Spinal cord (tissue), 10 donors: ENCODE data around the gene EEF2K. TPM values are rescaled to one million over a fixed set of nuclear protein-coding genes. Genes with fewer than 3 reads are reported as not detected.
"Not testable (repeated sequence)": the region's sequence is repeated elsewhere in the genome, so short reads cannot be mapped to it uniquely, and the experiment has no call there.

ENCODE experiments used
- DNase-seq, 6 donors: peaks; one replicate each; pipeline versions ENCODE4 v3.0.0 to v3.0.0-alpha.2; 2013 to 2015; ENCODE audit warnings: low spot score in 6 of 6, low read depth in 4 of 6
- H3K27ac ChIP-seq: one replicate; pipeline ENCODE4 v1.5.1; 2013; ENCODE audit warnings: low read depth, low read length, control low read depth
- H3K27me3 ChIP-seq: one replicate; pipeline ENCODE4 v1.6.1; 2013; ENCODE audit warnings: low read length; ENCODE audit not compliant: control insufficient read depth, insufficient read depth
- H3K36me3 ChIP-seq: one replicate; pipeline ENCODE4 v1.6.1; 2013; ENCODE audit warnings: low read length; ENCODE audit not compliant: control insufficient read depth, insufficient read depth
- H3K4me1 ChIP-seq: one replicate; pipeline ENCODE4 v1.6.1; 2013; ENCODE audit warnings: low read length; ENCODE audit not compliant: control insufficient read depth, insufficient read depth
- H3K4me3 ChIP-seq: one replicate; pipeline ENCODE4 v1.5.1; 2013; ENCODE audit warnings: low read depth, low read length, control low read depth
- H3K9me3 ChIP-seq: one replicate; pipeline ENCODE4 v1.6.1; 2013; ENCODE audit warnings: low read length; ENCODE audit not compliant: control insufficient read depth, insufficient read depth
- WGBS: methylation state at CpG from one replicate; pipeline ENCODE4 v1.1.5; 2013; ENCODE audit warnings: missing lambda C conversion rate; ENCODE audit not compliant: insufficient coverage; 5-methylcytosine and 5-hydroxymethylcytosine counted together
- polyA plus RNA-seq, 2 donors: library from polyadenylated mRNA; unstranded; fragments of 120-200 nt; gene quantifications; one replicate each; pipeline ENCODE4 v1.2.1, GENCODE V29; 2013; ENCODE audit not compliant: insufficient read length in 2 of 2
- total RNA-seq, 2 donors: library from RNA; depleted of rRNA in 1 of 2; stranded (reverse); fragments of 120-200 nt in 1 of 2; fragments of >200 nt in 1 of 2; gene quantifications; one replicate each; pipeline versions ENCODE4 v1.2.3 to v1.2.4, GENCODE V29; 2013 to 2014
- donor health status: healthy.

EEF2K gene
- total and polyA plus RNA-seq, 4 donors, result 15.4 to 30.4 (median 22.1) TPM

DNA sequence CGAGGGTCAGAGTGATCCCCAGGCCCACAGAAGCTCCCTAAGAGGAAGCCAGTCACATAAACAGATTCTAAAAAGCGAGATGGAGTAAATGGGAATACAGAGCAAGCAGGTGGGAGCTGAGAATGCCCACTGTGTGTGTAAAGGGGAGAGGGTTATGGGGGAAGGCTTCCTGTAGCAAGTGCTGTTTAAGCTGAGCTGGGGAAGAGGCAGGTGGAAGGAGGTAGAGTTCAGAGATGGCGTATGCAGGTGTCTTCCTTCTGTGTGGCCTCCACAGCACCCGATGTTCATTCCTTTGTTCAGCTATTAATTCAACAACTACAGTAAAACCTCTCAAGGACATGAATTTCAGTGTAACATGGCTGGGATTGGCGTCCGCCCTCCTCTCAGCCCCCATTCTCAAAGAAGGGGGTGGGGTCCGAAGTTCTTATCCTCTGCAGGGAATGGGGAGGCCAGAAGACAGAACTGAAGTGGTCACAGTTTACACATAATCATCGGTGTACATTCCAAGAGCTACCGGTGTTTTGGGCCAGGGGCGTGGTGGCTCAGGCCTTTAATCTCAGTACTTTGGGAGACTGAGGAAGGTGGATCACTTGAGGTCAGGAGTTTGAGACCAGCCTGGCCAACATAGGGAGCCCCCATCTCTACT, 1.8 kb downstream of the EEF2K start:
- Histone ChIP-seq H3K9me3 (no peaks in the 10 kb centered on the region), H3K27me3 (no peaks in the 10 kb centered on the region), H3K27ac (no peak overlapping the region), H3K4me1 (peaks cover 27% of the 10 kb centered on the region), H3K36me3 (peaks cover 1% of the 10 kb centered on the region), H3K4me3 (peak overlapping the region; percentile 65)
- 58% methylated on average over 3 of the region's 10 CpGs for WGBS
- no peak for DNase-seq

DNA sequence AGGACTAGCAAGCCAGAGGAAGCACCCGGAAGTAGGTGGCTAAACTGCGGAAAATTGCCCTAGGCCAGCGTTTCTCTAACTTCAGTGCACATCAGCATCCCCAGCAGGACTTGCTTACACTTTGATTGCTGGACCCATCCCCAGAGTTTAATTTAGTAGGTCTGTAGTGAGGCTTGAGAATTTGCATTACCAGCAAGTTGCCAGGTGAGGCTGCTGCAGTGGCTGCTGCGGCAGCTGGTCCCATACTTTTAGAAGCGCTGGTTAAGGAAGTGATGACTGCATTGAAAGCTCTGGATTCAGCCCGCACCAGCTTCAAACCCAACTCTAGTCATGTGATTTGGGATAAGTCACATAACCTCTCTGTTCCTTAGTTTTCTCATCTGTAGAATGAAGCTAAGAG, 4.2 kb downstream of the EEF2K start:
- 87% methylated on average over 4 of the region's 6 CpGs for WGBS
- Histone ChIP-seq H3K27ac (no peak overlapping the region), H3K27me3 (no peaks in the 10 kb centered on the region), H3K4me1 (peaks cover 25% of the 10 kb centered on the region), H3K4me3 (no peak overlapping the region), H3K36me3 (peaks cover 8% of the 10 kb centered on the region), H3K9me3 (no peaks in the 10 kb centered on the region)
- DNase-seq, result peak in 1 of 6 donors; percentile 38

DNA sequence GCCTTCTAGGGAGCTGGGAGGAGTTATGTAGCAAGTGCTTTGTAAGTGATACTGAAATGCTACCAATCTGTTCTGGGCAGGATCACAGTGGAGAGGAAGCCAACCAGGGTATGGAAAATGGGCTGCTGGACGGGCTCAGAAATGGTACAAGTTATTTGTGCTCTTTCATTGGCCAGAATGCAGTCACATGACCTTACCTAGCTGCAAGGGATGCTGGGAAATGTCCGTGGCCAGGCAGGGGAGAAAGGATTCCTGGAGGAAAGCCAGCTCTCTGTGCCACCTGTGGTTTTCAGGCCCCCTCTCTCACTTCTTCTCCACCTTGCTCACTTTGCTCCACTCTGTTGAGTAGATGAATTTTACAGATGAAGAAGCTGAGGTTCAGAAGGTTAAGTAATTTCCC, 4.8 kb downstream of the EEF2K start:
- Histone ChIP-seq H3K4me1 (peaks cover 23% of the 10 kb centered on the region), H3K27ac (no peak overlapping the region)

DNA sequence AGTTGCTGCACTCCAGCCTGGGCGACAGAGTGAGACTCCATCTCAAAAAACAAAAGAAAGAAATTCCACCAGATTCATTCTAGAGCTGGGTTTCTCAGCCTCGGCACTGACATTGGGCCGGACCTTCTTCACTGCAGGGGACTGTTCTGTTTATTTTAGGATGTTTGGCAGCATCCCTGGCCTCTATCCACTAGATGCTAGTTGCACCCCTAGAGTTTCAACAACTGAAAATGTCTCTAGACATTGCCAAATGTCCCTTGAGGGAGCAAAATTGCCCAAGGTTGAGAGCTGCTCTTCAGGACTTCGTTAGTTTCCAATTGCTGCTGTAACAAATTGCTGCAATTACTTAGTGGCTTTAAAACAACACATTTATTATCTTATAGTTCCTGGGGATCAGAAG, 7.2 kb downstream of the EEF2K start:
- peaks cover 6% of the 10 kb centered on the region for H3K4me1 ChIP-seq
- DNase-seq, result no peak
- no peak overlapping the region for H3K4me3 ChIP-seq
- no peaks in the 10 kb centered on the region for H3K9me3 ChIP-seq
- H3K27me3 ChIP-seq, result no peaks in the 10 kb centered on the region
- WGBS, result no CpG with 5 or more reads among the region's 4 CpGs
- no peak overlapping the region for H3K27ac ChIP-seq
- H3K36me3 ChIP-seq, result peaks cover 12% of the 10 kb centered on the region

More for the DNA sequence above, 4.8 kb downstream of the EEF2K start:
- no peaks in the 10 kb centered on the region for H3K27me3 ChIP-seq
- H3K36me3 ChIP-seq, result peaks cover 8% of the 10 kb centered on the region
- DNase-seq, result no peak
- H3K4me3 ChIP-seq, result no peak overlapping the region
- H3K9me3 ChIP-seq, result no peaks in the 10 kb centered on the region
- 100% methylated on average over 1 of the region's 2 CpGs for WGBS

DNA sequence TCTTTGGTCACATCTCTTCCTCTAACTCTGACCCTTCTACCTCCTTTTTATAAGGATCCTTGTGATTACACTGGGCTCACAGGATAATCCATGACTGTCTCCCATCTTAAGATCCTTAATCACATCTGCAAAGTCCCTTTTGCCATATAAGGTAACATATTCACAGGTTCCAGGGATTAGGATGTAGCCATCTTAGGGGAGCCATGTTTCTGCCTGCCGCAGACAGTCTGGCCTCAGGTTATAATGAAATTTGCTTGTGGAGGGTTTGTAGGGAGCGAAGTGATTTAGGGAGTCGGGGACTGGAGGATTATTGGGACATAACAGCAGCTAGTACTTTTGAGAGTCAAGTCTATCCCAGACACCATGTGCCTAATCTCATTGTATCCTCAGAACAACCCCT, 7.7 kb downstream of the EEF2K start:
- Histone ChIP-seq H3K27ac (no peak overlapping the region), H3K9me3 (no peaks in the 10 kb centered on the region), H3K36me3 (peaks cover 15% of the 10 kb centered on the region), H3K4me3 (no peak overlapping the region), H3K27me3 (no peaks in the 10 kb centered on the region), H3K4me1 (peaks cover 6% of the 10 kb centered on the region)
- 100% methylated on average over 1 of the region's 3 CpGs for WGBS
- no peak for DNase-seq

DNA sequence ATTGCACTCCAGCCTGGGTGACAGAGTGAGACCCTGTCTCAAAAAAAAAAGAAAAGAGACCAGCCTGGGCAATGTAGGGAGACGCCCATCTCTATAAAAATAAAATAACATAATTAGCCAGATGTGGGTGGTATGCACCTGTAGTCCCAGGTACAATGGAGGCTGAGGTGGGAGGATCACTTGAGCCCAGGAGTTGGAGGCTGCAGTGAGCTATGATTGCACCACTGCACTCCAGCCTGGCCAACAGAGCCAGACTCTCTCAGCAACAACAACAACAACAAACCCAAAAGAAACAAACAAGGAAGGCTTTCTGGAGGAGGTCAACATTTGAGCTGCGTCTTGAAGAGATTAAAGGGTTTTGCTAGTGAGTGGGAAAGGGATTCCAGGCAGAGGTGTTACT, 8.3 kb downstream of the EEF2K start:
- no CpG with 5 or more reads among the region's 2 CpGs for WGBS
- Histone ChIP-seq H3K4me1 (peaks cover 6% of the 10 kb centered on the region), H3K36me3 (peaks cover 15% of the 10 kb centered on the region), H3K27ac (no peak overlapping the region), H3K9me3 (no peaks in the 10 kb centered on the region), H3K4me3 (no peak overlapping the region), H3K27me3 (no peaks in the 10 kb centered on the region)
- no peak for DNase-seq

DNA sequence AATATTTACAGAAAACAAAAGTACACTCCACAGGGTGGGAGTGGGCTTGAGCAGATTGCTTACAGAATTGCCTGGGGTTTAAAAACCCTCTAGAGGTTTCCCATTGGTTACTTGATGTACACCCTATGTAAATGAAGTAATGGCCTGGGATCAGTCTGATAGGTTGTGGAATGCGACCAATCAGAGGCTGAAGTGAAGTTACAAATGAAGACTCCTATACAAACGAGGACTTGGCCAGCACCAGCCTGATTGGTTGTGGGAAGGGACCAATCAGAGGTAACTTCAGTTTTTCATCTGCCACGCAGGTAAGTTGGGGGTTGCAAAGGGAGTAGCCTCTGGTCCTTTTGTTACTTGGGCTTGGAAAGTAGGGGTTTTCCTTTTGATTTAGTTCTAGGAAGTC, 8.8 kb downstream of the EEF2K start:
- H3K36me3 ChIP-seq, result peaks cover 15% of the 10 kb centered on the region
- WGBS, result 93% methylated on average over 3 of the region's 3 CpGs
- H3K27me3 ChIP-seq, result no peaks in the 10 kb centered on the region
- no peak overlapping the region for H3K27ac ChIP-seq
- DNase-seq, result no peak
- H3K4me1 ChIP-seq, result peaks cover 6% of the 10 kb centered on the region
- no peak overlapping the region for H3K4me3 ChIP-seq
- H3K9me3 ChIP-seq, result no peaks in the 10 kb centered on the region

DNA sequence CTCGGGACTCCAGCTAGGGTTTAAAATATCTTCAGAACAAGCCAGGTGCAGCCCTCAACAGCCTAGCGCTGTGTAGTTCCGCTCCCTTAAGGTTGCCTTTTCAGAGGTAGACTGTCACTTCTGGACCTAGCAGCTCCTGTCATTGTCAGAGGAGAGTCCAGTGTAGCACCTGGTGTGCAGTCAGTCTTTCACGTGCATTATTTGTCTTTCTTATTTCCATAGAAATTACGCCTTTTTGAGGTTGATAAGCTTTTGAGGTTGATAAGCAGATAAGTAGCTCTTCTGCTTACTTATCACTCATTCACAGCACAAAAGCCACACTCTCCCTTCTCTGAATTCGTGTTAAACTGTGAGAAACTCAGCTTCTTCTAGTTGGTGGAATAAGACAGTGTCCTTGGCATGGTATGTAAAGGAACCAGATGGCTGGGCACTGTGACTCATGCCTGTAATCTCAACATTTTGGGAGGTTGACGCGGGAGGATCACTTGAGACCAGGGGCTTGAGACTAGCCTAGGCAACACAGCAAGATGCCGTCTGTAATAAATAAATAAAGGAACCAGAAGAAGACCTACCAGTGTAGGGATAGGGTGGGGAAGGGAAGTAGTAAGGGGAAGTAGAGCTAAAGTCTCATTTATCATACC, 10.2 kb downstream of the EEF2K start:
- H3K27ac ChIP-seq, result no peak overlapping the region
- H3K9me3 ChIP-seq, result no peaks in the 10 kb centered on the region
- 93% methylated on average over 6 of the region's 9 CpGs for WGBS
- no peak overlapping the region for H3K4me3 ChIP-seq
- H3K27me3 ChIP-seq, result no peaks in the 10 kb centered on the region
- peaks cover 19% of the 10 kb centered on the region for H3K36me3 ChIP-seq
- peaks cover 7% of the 10 kb centered on the region for H3K4me1 ChIP-seq
- DNase-seq, result peak in 1 of 6 donors; percentile 33

DNA sequence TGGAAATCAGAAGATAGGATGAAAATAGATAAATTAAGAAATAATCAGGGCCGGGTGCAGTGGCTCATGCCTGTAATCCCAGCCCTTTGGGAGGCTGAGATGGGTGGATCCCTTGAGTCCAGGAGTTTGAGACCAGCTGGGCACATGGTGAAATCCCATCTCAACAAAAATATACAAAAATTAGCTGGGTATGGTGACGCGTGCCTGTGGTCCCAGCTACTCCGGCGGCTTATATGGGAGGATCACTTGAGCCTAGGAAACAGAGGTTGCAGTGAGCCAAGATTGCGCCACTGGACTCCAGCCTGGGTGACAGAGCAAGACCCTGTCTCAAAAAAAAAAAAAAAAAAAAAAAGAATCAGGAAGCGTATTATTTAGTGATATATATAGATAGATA, 10.8 kb downstream of the EEF2K start:
- not testable (repeated sequence) for DNase-seq, H3K9me3 ChIP-seq, H3K27me3 ChIP-seq, H3K27ac ChIP-seq, H3K4me3 ChIP-seq, H3K4me1 ChIP-seq
- peaks cover 19% of the 10 kb centered on the region for H3K36me3 ChIP-seq
- no CpG with 5 or more reads among the region's 7 CpGs for WGBS
